Mucosa of descending colon (tissue), 3 donors: ENCODE data around the gene SLC28A1. TPM values are rescaled to one million over a fixed set of nuclear protein-coding genes. Genes with fewer than 3 reads are reported as not detected.

Experiments
- ATAC-seq: fragments of 200-7000 bp; cut with Tn5 transposase; one replicate; pipeline ENCODE4 v1.9.1; 2020; ENCODE audit warnings: mild to moderate bottlenecking, moderate library complexity
- DNase-seq, 3 donors: peaks; one replicate each; pipeline ENCODE4 v3.0.0-alpha.2; 2020
- H3K36me3 ChIP-seq: fragments of 200-600 bp; one replicate; pipeline ENCODE4 v1.8.0; 2021; ENCODE audit warnings: low read depth, mild to moderate bottlenecking
- H3K4me1 ChIP-seq: fragments of 200-600 bp; one replicate; pipeline ENCODE4 v1.8.0; 2021; ENCODE audit warnings: low read depth, mild to moderate bottlenecking
- H3K4me3 ChIP-seq: fragments of 200-600 bp; one replicate; pipeline ENCODE4 v1.8.0; 2021; ENCODE audit warnings: mild to moderate bottlenecking
- H3K9me3 ChIP-seq: fragments of 200-600 bp; one replicate; pipeline ENCODE4 v1.8.0; 2021; ENCODE audit warnings: mild to moderate bottlenecking
- intact Hi-C, 2 donors: fragments of 100-400 bp; cut with DNase I in 1 of 2; cut with micrococcal nuclease in 1 of 2; formaldehyde crosslinking; loops; one replicate each; pipeline versions ENCODE4 v1.11.0 to v1.11.1; 2022; cut with DNase I, micrococcal nuclease
- total RNA-seq, 3 donors: library from RNA; stranded (reverse); fragmentation: NEBNext Ultra II Directional in 2 of 3; extraction: Animal tissue kit (Norgen Biotek cat#: 25700) in 2 of 3; gene quantifications; one replicate each; pipeline versions ENCODE4 v1.2.1 to v1.2.4, GENCODE V29; 2021 to 2023
- TF ChIP-seq, protein P1 (sequence below): fragments of 200-600 bp; IDR thresholded peaks from one replicate; pipeline ENCODE4 v1.8.0; 2022; ENCODE audit warnings: antibody characterized with exemption, mild to moderate bottlenecking
- donor health status: DM: no; HTN: no; CAD: no; lungs with moderate emphysema.
- donor health status: DM: no; HTN: no; CAD: no.
- donor health status: DM: no; HTN: yes; CAD: no.

SLC28A1 gene
- total RNA-seq, 3 donors from 2014 or later, result not detected

- DNase-seq (no peak), ATAC-seq (peak; percentile 27)
- TF ChIP-seq, protein P1, sequence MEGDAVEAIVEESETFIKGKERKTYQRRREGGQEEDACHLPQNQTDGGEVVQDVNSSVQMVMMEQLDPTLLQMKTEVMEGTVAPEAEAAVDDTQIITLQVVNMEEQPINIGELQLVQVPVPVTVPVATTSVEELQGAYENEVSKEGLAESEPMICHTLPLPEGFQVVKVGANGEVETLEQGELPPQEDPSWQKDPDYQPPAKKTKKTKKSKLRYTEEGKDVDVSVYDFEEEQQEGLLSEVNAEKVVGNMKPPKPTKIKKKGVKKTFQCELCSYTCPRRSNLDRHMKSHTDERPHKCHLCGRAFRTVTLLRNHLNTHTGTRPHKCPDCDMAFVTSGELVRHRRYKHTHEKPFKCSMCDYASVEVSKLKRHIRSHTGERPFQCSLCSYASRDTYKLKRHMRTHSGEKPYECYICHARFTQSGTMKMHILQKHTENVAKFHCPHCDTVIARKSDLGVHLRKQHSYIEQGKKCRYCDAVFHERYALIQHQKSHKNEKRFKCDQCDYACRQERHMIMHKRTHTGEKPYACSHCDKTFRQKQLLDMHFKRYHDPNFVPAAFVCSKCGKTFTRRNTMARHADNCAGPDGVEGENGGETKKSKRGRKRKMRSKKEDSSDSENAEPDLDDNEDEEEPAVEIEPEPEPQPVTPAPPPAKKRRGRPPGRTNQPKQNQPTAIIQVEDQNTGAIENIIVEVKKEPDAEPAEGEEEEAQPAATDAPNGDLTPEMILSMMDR, result no peak
- Histone ChIP-seq H3K9me3 (no peaks in the 10 kb centered on the region), H3K4me3 (no peak overlapping the region), H3K36me3 (no peaks in the 10 kb centered on the region), H3K4me1 (peaks cover 5% of the 10 kb centered on the region)
- intact Hi-C loops, result no loop called here
Measured at GRCh38 chr15:84908564-84908963, 24.1 kb downstream of the SLC28A1 start.

DNA sequence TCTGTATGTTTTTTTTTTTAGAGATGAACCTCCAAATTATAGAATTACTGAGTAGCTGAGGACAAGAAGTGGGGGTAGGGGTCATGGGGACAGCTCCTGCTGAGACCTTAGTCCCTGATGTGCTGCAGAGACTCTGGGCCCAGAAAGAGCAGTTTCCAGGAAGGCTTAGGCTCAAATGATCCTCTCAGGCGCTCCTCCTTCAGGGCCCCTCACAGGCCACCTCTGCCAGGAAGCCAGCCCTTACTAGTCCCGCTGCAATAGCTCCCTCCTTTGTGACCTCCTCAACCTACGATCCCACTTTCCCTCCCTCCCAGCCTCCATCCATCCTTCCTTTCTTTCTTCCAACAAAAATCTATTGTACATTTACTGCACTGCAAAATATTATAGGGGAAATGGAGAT is 24.6 kb downstream of the SLC28A1 start:
- Histone ChIP-seq H3K4me3 (no peak overlapping the region), H3K4me1 (peaks cover 5% of the 10 kb centered on the region), H3K36me3 (no peaks in the 10 kb centered on the region), H3K9me3 (no peaks in the 10 kb centered on the region)
- intact Hi-C loops, result no loop called here
- TF ChIP-seq, protein P1, result no peak
- no peak for DNase-seq
- ATAC-seq, result no peak

DNA sequence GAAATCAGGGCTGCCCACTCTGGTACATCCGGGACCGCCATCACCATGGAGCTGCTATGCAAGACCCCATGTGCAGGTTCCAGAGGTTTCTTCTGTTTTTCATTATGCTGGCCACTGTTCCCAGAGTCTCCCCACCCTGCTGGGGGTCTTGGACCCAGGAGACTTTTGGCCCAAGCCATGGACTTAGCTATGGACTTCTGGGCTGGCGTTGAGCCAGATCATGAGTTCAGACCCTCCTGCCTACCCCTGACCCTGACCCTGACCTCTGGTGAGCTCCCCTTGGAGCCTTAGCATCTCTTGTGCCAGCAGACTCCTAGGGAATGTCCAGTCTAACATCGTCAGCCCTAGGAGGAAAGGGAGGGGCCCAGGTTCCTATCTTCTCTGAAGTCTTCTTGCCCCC is 25.3 kb downstream of the SLC28A1 start:
- DNase-seq (no peak), ATAC-seq (no peak)
- H3K4me3 ChIP-seq, result no peak overlapping the region
- TF ChIP-seq, protein P1, result no peak
- H3K9me3 ChIP-seq, result no peaks in the 10 kb centered on the region
- peaks cover 5% of the 10 kb centered on the region for H3K4me1 ChIP-seq
- intact Hi-C loops, result no loop called here
- H3K36me3 ChIP-seq, result no peaks in the 10 kb centered on the region

DNA sequence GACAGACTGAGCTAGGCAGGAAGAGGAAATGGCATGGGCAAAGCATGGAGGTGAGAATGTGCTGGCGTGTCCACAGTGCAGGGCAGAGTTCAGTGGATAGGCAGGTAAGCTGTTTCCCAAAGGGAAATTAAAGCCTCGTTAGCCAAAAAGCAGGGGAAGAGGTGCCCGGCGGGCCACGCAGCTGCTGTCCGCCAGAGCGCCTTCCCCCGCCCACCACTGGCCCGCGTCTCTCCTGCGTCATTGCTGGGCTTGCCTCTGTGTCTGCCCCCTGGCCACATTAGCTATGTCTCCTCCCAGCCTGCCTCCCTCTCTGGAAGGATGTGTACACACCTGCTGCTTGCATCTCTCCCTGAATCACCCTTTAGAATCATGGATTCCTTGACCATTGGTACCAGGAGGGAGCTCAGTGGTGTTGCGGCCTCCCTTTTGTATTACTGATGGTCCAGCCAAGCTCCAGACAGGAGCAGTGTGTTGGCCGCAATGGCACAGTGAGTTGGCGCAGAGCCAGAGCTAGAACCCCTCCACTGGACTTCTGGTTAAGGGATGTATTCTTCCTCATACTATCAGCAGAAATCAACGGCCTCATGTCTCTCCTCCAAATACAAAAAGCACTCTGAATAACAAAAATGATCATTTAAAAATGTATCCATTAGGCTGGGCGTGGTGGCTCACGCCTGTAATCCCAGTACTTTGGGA is 26.6 kb downstream of the SLC28A1 start:
- intact Hi-C loops, result no loop called here
- TF ChIP-seq, protein P1, result no peak
- Histone ChIP-seq H3K36me3 (no peaks in the 10 kb centered on the region), H3K4me1 (peaks cover 5% of the 10 kb centered on the region), H3K9me3 (no peaks in the 10 kb centered on the region), H3K4me3 (no peak overlapping the region)
- DNase-seq (no peak), ATAC-seq (peak; percentile 65)

GRCh38 chr15:84911879-84912660 is 27.6 kb downstream of the SLC28A1 start:
- no peaks in the 10 kb centered on the region for H3K36me3 ChIP-seq
- peaks cover 5% of the 10 kb centered on the region for H3K4me1 ChIP-seq
- intact Hi-C loops, result no loop called here
- H3K9me3 ChIP-seq, result no peaks in the 10 kb centered on the region
- no peak overlapping the region for H3K4me3 ChIP-seq
- peak; percentile 68 for ATAC-seq
- TF ChIP-seq, protein P1, result no peak
- DNase-seq, result peak; percentile 50 to 72 (median 54)
